ENCODE data around the gene FILIP1.

DNA sequence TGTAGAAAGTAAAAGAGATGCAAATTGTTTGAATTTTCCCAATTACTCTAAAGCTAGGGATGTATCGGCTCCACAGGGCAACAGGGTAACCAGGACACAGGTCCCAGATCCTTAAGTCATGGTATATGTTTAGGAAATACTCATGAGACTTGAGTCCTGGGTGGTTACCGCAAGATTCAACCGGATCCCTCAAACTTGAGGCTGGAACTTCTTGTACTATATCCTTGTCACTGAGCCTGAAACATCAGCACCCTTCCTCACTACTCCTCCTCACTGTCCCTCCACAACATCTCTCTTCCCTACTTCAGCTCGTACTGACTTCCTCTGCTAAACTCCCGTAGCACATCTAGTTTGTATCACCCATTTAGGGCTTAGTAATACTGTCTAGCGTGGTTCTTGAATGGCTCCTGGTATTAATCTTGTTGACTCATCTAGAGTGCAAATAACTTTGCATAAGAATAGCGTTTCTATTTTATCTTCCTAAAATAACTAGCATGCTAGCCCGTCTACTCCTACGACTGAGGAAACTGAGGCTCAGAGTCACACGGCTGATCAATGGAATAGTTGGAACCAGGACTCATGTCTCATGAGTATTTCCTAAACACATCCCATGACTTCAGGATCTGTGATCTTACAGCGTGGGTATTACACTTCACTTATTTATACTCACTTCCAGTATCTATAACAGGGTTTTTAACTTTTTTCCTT, 72.1 kb downstream of the FILIP1 start:
- TF ChIP-seq CTCF (conservative IDR thresholded peaks at IDR 0.05; ENCODE audit: low read length) (no peak), EZH2phosphoT487 (IDR thresholded peaks at IDR 0.05; ENCODE audit: borderline replicate concordance) (no peak)

Data from Loucy (cell line).